ENCODE data around the gene MAP3K5.
A peak's percentile ranks its signal among the peaks of the same experiment; 100 is the strongest.
"Not testable (repeated sequence)": the region's sequence is repeated elsewhere in the genome, so short reads cannot be mapped to it uniquely, and the experiment has no call there.

MAP3K5 gene

GRCh38 chr6:136699358-136699757 is 92.9 kb downstream of the MAP3K5 start:
- ChIA-PET CTCF (interaction anchor here (0.6 to 1.5 kb wide), 2 partner anchors 10 to 12 kb away, joined by 3 read pairs; no protein-coding TSS in a partner anchor), POLR2A (ENCODE audit: low non-redundant PET) (no interaction called here)
- no peak for DNase-seq (ENCODE audit: low spot score)
- H3K27ac ChIP-seq, result no peak overlapping the region
- no peak for TF ChIP-seq CTCF (conservative IDR thresholded peaks at IDR 0.05; ENCODE audit: low read depth)

GRCh38 chr6:136696783-136697364 is 95.4 kb downstream of the MAP3K5 start:
- no peak for TF ChIP-seq CTCF (conservative IDR thresholded peaks at IDR 0.05; ENCODE audit: low read depth)
- peak; percentile 35 for DNase-seq (ENCODE audit: low spot score)
- ChIA-PET CTCF (interaction anchor here (0.7 to 1.0 kb wide), 2 partner anchors 41 to 96 kb away, joined by 3 read pairs; partner anchors contain the start of gene MAP3K5), POLR2A (ENCODE audit: low non-redundant PET) (no interaction called here)
- no peak overlapping the region for H3K27ac ChIP-seq

- POLR2A ChIA-PET (ENCODE audit: low non-redundant PET), result no interaction called here
- no peak overlapping the region for H3K27ac ChIP-seq
- TF ChIP-seq CTCF (conservative IDR thresholded peaks at IDR 0.05; ENCODE audit: low read depth), result no peak
- DNase-seq (ENCODE audit: low spot score), result no peak
- CTCF ChIA-PET, result interaction anchor here (1.0 kb wide), 1 partner anchor 96 kb away, joined by 3 read pairs; the partner anchor contains the start of gene MAP3K5
These were observed 96.0 kb downstream of the MAP3K5 start for GRCh38 chr6:136696238-136696637.

GRCh38 chr6:136695412-136695811 is 96.9 kb downstream of the MAP3K5 start:
- no peak overlapping the region for H3K27ac ChIP-seq
- CTCF ChIA-PET, result no interaction called here
- no peak for TF ChIP-seq CTCF (conservative IDR thresholded peaks at IDR 0.05; ENCODE audit: low read depth)
- no peak for DNase-seq (ENCODE audit: low spot score)
- POLR2A ChIA-PET (ENCODE audit: low non-redundant PET), result no interaction called here

- TF ChIP-seq CTCF (conservative IDR thresholded peaks at IDR 0.05; ENCODE audit: low read depth), result no peak
- POLR2A ChIA-PET (ENCODE audit: low non-redundant PET), result no interaction called here
- no peak for DNase-seq (ENCODE audit: low spot score)
- CTCF ChIA-PET, result interaction anchor here (0.5 to 0.8 kb wide), 3 partner anchors 21 to 85 kb away, joined by 3 read pairs; no protein-coding TSS in a partner anchor
- no peak overlapping the region for H3K27ac ChIP-seq
These were observed 99.2 kb downstream of the MAP3K5 start for GRCh38 chr6:136693090-136693489.

GRCh38 chr6:136687894-136688293 is 104.4 kb downstream of the MAP3K5 start:
- CTCF ChIA-PET; DNase-seq (ENCODE audit: low spot score); H3K27ac ChIP-seq; POLR2A ChIA-PET (ENCODE audit: low non-redundant PET): not testable (repeated sequence)

- TF ChIP-seq CTCF (conservative IDR thresholded peaks at IDR 0.05; ENCODE audit: low read depth), result no peak
- POLR2A ChIA-PET (ENCODE audit: low non-redundant PET), result no interaction called here
- CTCF ChIA-PET, result interaction anchor here (1.5 kb wide), 1 partner anchor 107 kb away, joined by 6 read pairs; the partner anchor contains the start of gene MAP3K5
- H3K27ac ChIP-seq, result no peak overlapping the region
- DNase-seq (ENCODE audit: low spot score), result peak; percentile 52
These were observed 106.7 kb downstream of the MAP3K5 start for GRCh38 chr6:136685540-136686108.
